ENCODE data around the gene UBAC1. TPM values are rescaled to one million over a fixed set of nuclear protein-coding genes. Genes with fewer than 3 reads are reported as not detected.

Gene UBAC1
- total RNA-seq, 4 donors from 2014 or later, result 48.6 to 61.4 (median 55.9) TPM

DNA sequence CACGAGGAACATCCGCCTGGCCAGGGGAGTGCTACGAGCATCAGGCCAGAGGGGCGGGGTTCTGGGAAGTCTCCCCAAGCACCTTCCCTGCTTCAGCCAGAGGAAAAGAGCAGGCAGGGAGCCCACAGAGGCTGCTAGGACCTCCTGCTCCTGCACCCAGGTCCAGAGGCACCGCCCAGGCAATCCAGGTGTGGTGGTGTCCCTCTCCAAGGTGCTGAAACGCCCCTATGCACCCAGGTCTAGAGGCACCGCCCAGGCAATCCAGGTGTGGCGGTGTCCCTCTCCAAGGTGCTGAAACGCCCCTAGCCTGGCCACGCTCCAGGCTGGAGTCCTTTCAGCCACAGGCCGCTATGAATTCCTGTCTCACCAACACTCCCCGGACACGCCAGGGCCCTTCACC, 10.7 kb upstream of the UBAC1 start:
- peaks cover 0 to 27% (median 7%) of the 10 kb centered on the region in 4 donors for H3K4me1 ChIP-seq
- H3K27ac ChIP-seq, result no peak overlapping the region
- 39 to 50% methylated on average over 11 to 13 of the region's 13 CpGs for WGBS, 2 donors
- no peaks in the 10 kb centered on the region for H3K9me3 ChIP-seq
- H3K4me3 ChIP-seq, result no peak overlapping the region
- H3K27me3 ChIP-seq, result peaks cover 0 to 11% of the 10 kb centered on the region in 2 donors
- TF ChIP-seq CTCF (IDR thresholded peaks at IDR 0.05), result no peak
- no peak for TF ChIP-seq EP300 (IDR thresholded peaks at IDR 0.05)
- no peak for TF ChIP-seq POLR2A (IDR thresholded peaks at IDR 0.05)
- H3K36me3 ChIP-seq, result no peaks in the 10 kb centered on the region
- no peak for DNase-seq (ENCODE audit: low spot score in 2 of 2)

GRCh38 chr9:135971111-135971766, 10.1 kb upstream of the UBAC1 start:
- peaks cover 0 to 26% (median 7%) of the 10 kb centered on the region in 4 donors for H3K4me1 ChIP-seq
- no peaks in the 10 kb centered on the region for H3K36me3 ChIP-seq
- H3K27me3 ChIP-seq, result peaks cover 0 to 5% of the 10 kb centered on the region in 2 donors
- 65 to 74% methylated on average over 18 of the region's 18 CpGs for WGBS, 2 donors
- no peak overlapping the region for H3K27ac ChIP-seq
- no peak for DNase-seq (ENCODE audit: low spot score in 2 of 2)
- no peak overlapping the region for H3K4me3 ChIP-seq
- no peaks in the 10 kb centered on the region for H3K9me3 ChIP-seq
- TF ChIP-seq EP300 (IDR thresholded peaks at IDR 0.05) (no peak), POLR2A (IDR thresholded peaks at IDR 0.05) (no peak), CTCF (IDR thresholded peaks at IDR 0.05) (no peak)

- TF ChIP-seq EP300 (IDR thresholded peaks at IDR 0.05) (no peak), POLR2A (IDR thresholded peaks at IDR 0.05) (no peak), CTCF (IDR thresholded peaks at IDR 0.05) (no peak)
- Histone ChIP-seq H3K27ac (no peak overlapping the region), H3K4me3 (no peak overlapping the region), H3K36me3 (no peaks in the 10 kb centered on the region), H3K27me3 (peaks cover 0 to 5% of the 10 kb centered on the region in 2 donors), H3K4me1 (peaks cover 0 to 26% (median 7%) of the 10 kb centered on the region in 4 donors), H3K9me3 (no peaks in the 10 kb centered on the region)
- no peak for DNase-seq (ENCODE audit: low spot score in 2 of 2)
- 80 to 84% methylated on average over 9 of the region's 9 CpGs for WGBS, 2 donors
Observed at GRCh38 chr9:135970128-135970815, 9.1 kb upstream of the UBAC1 start.

DNA sequence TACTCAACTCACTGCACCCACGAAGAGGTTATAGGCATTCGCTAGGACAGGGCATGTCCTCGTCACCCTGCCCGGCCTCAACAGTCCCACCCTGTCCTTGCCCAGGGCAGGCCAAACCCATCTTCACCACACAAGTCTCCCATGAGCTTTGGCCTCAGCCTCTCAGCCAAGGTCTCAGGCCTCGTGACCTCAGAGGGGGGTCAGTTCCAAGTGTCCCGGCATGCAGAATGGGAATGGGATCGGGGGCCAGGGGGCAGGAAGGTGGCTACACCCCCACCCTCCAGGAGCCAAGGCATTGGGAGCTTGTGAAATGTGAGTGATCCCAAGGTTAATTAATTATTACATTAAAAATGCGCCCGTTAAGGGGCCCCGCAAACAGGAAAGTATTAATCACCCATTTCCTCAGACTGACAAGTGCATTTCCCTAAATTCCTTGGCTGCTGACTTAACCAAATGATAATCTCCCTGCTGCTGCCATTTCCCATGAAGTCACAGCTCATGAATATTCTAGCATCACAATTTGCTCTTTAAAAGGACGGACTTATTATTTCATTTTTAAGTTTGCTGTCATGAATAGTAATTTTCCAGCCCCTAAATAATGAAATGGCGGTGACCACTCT, 8.0 kb upstream of the UBAC1 start:
- no peaks in the 10 kb centered on the region for H3K9me3 ChIP-seq
- H3K27ac ChIP-seq, result peak overlapping the region in 1 of 4 donors; percentile 29
- peaks cover 0 to 5% of the 10 kb centered on the region in 2 donors for H3K27me3 ChIP-seq
- no peaks in the 10 kb centered on the region for H3K36me3 ChIP-seq
- no peak overlapping the region for H3K4me3 ChIP-seq
- TF ChIP-seq POLR2A (IDR thresholded peaks at IDR 0.05) (no peak), EP300 (IDR thresholded peaks at IDR 0.05) (no peak)
- H3K4me1 ChIP-seq, result peaks cover 0 to 26% (median 7%) of the 10 kb centered on the region in 4 donors
- no peak for DNase-seq (ENCODE audit: low spot score in 2 of 2)
- 58 to 59% methylated on average over 12 of the region's 12 CpGs for WGBS, 2 donors

DNA sequence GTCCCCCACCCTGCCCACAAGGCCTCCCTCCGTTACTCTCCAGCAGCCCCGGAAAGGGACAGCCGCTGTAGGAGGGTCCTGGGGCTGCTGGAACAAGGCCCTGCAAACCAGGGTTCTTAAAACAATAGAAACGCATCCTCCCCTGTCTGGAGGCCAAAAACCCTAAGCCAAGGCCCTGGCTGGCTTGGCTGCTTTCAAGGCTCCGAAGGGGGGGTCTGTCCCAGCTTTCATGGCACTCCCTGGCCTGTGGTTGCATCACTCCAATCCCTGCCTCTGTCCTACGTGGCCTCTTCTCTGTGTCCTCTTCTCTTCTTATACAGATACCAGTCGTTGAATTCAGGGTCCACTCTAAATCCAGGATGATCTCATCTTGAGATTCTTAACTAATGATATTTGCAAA, 7.4 kb upstream of the UBAC1 start:
- no peak for DNase-seq (ENCODE audit: low spot score in 2 of 2)
- Histone ChIP-seq H3K4me3 (no peak overlapping the region), H3K4me1 (peaks cover 0 to 26% (median 7%) of the 10 kb centered on the region in 4 donors), H3K27me3 (peaks cover 0 to 5% of the 10 kb centered on the region in 2 donors), H3K9me3 (no peaks in the 10 kb centered on the region), H3K27ac (peak overlapping the region in 2 of 4 donors; percentile 29 to 50), H3K36me3 (no peaks in the 10 kb centered on the region)
- 52 to 61% methylated on average over 7 of the region's 7 CpGs for WGBS, 2 donors
- TF ChIP-seq EP300 (IDR thresholded peaks at IDR 0.05) (no peak), POLR2A (IDR thresholded peaks at IDR 0.05) (no peak), CTCF (IDR thresholded peaks at IDR 0.05) (no peak)
